Activated T-cell treated with anti-CD3 and anti-CD28 coated beads, Interleukin-2, amount 50 U/mL, for 1 hour (primary cell): ENCODE results near the gene UTS2R.
"Not testable (repeated sequence)": the region's sequence is repeated elsewhere in the genome, so short reads cannot be mapped to it uniquely, and the experiment has no call there.

ENCODE experiments used
- DNase-seq: peaks from one replicate; pipeline ENCODE4 v3.0.0-alpha.2; 2020

UTS2R gene

DNA sequence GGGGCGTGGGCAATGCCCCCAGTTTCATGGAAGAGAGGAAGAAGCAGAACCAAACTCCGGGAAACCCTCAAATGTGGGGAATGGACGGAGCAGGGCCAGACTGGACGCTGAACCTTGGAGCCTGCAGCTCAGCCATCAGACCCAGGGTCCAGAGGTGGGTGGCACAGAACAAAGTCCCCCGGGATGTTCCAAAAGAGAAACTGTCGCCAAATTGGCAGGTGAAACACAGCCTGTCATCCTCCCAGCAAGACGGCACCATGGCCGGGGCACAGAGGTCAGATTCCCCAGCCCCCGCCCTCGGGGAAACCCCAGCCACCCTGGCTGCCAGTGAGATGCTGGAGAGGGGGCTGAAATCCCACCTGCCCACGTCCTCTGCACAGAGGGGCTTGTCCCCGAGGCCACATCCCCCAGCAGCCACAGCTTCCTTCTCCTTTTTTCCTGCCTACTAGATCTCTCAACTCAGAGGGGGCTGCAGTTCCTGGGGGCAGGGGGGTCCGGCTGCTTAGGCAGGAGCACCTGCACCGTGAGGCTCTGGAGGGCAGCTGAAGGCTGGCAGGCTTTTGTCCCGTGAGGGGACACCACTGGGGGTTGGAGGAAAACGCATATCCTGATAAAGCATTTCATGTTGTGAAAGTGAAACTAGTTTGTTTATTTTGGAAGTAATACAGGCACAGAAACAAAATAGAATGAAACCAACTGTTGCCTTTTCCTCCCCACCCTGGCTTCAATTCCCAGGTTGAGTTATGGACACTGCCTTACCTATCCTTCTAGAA is 36.8 kb upstream of the UTS2R start:
- DNase-seq = peak; percentile 36

DNA sequence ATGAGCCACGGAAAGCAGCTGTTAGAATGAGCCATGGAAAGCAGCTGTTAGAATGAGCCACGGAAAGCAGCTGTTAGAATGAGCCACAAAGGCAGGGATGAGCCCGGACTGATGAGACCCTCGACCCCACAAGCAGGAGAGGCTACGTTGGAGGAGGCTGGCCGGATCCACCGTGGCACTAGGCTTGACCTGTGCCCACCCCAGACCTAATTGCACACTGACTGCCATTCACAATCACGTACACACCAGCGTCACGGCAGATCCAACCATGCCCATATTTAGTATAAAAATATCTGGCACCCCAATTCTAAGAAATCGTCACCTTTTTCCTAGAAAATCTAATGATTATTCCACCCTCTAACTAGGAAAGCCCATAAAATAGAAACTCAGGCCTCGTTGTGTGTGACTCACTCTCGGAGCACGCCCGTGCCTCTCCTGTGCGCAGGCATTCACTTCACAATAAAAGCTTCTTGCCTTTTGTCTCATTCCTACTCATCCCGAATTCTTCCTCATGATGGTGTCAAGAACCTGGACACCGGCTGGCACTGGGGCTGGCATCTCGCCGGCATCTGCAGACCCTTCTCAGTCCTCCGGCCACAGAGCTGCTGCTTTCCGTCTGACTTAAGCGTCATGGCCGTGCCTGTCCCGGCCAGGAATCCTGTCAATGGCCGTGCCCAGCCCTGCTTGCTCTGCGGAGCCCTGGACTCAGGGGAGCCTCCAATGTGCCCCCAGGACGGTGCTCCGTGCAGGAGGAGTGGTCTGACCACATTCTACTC is 32.5 kb upstream of the UTS2R start:
- DNase-seq = no peak

DNA sequence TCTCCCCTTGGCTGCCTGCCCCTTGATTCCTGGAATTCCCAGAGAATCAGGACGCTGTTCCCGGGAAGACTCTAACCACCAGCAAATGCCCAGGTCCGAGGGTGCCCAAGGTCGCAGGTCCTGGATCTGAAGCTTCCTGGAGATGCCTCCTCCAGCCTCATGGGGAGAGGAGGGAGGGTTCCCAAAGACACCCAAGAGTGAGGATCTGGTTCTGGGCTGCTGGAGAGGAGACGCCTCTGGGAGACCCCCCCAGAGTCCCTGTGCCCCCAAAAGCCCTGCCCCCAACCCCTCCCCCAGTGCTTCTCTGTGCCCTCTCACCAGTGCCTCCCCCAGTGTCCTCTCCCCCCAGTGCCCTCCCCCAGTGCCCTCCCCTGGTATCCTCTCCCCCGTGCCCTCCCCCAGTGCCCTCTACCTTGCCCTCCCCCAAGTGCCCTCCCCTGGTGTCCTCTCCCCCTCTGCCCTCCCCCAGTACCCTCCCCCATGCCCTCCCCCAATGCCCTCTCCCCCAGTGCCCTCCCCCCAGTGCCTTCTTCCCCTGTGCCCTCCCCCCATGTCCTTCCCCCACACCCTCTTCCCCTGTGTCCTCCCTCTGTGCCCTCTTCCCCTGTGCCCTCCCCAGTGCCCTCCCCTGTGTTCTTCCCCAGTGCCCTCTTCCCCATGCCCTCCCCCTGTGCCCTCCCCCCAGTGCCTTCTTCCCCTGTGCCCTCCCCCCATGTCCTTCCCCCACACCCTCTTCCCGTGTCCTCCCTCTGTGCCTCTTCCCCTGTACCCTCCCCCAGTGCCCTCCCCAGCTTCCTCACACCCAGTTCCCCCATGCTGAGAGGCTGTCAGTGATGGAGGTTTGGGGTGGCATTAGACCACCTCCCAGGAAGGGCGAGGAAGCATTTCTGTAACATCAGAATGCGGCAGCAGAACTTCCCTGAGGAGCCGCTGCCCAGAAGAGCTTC is 31.7 kb upstream of the UTS2R start:
- no peak for DNase-seq

DNA sequence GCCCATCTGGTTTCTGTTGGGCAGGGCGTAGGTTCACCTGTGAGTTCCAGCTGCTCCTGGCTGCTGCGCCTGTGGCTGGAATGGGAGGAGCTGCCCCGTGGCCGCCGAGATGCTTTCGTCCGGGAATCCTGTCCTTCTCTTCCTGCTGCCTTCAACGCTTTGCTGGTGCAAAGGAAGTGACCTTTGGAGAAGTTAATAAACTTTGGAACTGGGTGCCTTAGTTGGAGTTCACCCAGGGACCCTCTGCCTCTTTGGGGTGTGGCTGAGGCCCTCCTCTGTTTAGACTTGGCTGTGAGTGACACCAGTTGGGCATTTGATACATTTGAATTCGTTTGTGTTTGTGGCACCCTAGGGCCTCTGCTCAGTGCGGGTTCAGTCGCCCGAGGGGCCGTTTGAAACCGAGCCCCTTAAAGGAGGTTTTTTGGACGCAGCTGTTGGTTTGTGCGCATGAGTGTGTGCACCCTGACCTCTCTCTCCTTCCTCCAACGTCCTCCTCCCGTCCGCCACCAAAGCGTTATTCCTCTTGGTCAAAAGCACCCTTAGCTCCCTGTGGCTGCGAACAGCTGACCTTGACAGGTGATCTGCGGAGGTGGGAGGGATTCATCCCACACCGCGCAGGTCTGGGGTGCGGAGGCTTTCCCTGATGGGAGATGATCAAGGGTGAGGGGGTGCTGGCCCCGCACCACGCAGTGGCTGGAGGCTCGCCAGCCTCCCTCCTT is 29.0 kb upstream of the UTS2R start:
- no peak for DNase-seq

DNA sequence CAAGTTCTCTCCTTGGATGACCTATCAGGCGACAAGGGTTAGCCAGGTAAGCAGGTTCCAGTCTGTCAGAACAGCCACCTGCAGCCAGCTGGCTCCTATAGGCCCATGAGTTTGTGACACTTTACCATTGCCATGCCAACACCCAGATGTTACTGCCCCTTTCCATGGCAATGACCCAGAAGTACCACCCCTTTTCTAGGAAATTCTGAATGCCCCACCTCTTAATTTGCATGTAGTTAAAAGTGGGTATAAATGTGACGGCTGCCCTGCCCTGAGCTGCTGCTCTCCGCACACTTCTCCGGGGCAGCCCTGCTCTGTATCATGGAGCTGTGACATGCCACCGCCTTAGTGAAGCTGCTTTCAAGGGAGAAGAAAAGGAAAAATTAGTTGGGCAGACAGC is 28.0 kb upstream of the UTS2R start:
- DNase-seq = no peak

DNA sequence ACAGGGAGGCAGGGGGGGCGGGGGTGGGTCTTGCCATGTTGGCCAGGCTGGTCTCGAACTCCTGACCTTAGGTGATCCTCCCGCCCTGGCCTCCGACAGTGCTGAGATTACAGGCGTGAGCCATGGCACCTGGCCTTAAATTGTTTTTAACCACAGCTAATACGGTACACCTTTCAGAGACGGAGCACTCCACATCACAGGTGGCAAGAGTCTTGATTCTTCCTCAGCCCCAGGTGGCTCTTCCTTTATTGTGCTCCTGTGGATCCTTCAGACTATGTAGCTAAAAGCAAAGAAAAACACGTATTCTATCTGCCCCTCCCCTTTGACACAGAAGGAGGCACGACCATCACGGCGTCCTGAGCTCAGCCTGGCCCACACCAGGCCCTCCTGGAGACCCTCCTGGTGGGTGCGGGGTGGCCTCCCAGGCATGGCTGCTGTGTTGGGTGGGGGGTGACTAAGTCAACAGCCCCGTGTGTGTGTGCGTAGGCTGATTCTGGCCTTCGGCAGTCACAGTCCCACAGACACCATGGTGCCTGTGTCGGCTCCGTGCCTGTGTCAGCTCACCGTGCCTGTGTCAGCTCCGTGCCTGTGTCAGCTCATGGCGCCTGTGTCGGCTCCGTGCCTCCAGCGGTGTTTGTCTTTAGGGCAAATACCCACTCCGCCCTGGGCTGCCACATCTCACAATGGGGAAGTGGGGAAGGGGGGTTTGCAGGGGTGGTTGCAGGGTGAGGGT is 27.2 kb upstream of the UTS2R start:
- no peak for DNase-seq

DNA sequence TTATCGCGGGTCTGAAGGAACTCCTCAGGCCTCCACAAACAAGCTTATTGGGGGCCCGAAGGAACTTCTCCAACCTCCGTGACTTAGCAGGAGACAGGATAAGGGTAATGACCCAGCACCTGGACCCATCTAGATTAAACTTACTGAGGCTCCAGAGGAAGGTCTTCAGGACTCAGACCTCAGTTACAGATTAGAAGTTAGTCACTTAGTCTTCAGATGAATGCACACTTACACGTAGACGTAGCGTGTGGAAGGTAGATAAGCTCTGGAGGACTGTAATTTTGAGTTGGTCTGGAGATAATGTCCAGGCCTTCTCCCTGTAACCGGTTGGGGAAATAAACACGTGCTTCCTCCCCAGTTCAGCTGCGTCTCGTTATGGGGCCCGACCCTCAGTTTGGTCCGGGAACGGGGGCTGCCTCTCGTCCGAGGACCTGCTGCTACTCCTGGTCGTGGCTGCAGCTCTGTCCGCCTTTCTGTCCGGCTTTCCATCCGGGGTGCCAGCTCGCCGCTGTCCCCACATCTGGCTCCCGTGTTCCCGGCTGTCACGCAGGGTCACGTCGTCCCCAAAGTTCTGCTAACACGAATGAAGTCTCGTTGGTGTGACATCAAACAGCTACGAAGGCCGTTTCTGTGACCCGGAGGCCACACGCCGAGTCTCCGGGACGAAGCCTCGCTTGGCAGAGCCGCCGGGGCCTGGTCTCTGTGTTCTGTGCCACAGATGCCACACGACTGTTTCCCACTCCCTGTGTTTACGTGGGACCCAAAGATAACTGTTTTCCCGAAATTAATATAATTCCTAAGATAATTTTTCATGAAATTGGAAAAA is 26.2 kb upstream of the UTS2R start:
- DNase-seq = no peak

DNA sequence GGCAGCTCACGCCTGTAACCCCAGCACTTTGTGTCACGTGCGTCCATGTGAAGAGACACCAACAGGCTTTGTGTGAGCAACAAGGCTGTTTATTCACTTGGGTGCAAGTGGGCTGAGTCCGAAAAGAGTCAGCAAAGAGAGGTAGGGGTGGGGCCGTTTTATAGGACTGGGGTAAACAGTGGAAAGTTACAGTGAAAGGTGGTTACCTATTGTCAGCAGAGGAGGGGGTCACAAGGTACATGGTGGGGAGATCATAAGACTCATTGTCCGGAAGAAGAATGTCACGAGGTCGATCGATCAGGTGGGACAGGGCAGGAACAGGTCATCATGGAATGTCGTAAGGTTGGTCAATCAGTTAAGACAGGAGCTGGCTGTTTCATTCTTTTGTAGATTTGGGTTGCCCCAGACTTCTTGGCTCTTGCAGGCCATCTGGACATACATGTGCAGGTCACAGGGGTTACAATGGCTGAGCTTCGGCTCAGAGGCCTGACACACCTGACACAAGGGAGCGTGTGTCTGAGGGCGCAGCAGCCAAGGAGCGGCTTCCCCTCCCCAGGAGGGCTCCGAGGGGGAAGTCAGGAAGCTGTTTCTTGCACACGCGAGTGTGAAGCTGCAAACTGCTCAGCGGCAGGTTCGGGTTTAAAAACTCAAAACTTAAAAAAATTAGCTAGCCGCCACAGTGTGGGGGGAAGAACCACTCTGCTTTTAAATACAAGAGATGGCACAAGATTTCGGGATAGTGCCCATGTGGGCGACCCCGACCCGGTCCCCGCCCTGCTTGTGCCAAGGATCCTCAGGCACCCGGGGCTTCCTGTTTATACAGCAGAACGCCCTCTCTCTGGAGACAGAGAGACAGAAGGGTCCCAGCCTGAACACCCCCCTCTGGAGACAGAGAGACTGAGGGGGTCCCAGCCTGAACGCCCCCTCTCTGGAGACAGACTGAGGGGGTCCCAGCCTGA is 24.9 kb upstream of the UTS2R start:
- no peak for DNase-seq

DNA sequence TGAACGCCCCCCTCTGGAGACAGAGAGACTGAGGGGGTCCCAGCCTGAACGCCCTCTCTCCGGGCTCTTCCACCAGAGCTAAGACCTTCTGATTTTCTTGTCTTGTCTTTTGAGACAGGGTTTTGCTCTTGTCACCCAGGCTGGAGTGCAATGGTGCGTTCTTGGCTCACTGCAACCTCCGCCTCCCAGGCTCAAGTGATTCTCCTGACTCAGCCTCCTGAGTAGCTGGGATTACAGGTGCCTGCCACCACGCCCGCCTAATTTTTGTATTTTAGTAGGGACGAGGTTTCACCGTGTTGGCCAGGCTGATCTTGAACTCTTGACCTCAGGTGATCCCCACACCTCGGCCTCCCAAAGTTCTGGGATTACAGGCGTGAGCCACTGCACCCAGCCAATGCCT is 23.6 kb upstream of the UTS2R start:
- DNase-seq = not testable (repeated sequence)

DNA sequence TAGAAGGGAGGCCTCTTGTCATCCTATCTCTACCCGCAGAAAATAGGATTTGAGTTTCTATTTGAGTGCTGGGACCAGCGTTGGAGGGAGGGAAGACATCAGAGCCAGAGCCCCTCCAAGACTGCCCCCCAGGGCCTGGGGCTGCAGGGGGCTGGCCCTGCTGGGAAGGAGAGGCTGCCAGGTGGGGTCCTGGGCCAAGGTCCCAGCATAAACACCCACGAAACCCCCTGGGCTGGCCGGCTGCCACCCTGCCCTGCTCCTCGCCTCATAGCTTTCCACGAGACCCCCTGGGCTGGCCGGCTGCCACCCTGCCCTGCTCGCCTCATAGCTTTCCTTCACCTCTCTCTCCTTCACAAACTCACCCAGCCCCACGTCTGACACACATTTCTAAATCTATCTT is 23.1 kb upstream of the UTS2R start:
- no peak for DNase-seq

DNA sequence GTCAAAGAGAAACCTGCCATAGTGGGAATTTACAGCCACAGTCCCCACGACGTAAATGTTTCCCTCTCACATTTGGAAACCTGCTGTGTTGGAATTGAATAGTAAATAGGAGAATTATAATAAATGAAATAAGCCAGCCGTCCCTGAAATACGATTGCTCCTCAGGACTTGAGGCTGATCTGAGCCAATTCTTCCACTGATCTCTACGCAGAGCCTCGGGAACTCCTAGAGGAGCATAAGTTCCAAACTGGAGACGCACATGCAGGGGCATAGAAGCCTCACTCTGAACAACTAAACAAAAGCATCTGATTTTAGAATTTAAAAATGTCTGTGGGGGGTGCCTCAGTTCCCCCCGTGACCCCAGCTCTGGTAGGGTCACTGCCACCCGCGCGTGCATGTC is 22.7 kb upstream of the UTS2R start:
- no peak for DNase-seq

DNA sequence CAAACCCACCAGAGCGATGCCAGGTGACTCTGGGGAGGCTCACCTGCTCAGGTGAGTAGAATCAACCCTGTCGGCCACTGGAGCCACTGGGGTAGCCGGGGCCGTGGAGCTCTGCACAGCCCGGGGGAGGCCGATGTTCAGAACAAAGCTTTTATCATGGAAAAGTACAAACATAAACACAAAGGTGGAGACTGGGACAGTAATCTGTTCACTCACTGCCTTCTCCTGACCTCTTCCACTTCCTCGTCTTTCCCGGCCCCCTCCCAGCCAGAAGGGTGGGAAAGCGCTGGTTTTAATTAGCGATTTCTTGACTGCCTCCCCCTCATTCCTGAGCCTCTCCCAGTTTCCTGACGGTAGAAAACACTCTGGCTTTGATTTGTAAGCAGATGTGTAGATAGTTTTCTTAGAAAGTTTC is 22.3 kb upstream of the UTS2R start:
- DNase-seq = no peak

DNA sequence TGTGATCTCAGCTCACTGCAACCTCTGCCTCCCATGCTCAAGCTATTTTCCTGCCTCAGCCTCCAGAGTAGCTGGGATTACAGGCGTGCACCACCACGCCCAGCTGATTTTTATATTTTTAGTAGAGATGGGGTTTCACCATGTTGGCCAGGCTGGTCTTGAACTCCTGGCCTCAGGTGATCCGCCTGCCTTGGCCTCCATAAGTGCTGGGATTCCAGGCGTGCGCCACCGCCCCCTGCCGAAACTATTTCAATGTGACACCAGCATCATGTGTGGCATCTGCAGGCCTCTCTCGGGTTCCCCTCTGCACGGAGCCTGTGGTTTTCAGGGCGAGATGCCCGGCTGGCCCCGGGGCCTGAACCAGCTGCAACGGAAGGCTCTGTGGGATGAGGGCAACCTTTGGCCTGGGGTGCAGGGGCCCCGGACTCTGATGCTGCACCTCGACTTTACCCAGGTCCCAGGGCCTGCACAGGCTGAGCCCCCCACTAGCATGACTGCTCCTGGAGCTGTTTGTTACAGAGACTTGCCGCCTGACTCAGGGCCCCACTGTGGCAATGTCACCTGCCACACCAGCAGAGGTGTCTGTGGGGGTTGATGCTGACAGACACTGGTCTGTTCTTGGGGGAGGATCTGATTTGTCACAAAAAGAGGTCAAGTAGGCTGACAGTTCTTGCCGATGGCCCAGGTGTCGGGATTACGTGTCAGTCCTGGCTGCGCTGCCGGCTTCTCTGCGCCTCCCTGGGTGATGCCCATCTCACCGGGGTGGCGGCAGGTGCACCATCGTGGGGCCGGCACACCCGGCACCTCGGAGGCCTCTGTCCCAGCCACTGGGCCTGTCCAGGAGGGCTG is 21.2 kb upstream of the UTS2R start:
- DNase-seq = peak; percentile 48

DNA sequence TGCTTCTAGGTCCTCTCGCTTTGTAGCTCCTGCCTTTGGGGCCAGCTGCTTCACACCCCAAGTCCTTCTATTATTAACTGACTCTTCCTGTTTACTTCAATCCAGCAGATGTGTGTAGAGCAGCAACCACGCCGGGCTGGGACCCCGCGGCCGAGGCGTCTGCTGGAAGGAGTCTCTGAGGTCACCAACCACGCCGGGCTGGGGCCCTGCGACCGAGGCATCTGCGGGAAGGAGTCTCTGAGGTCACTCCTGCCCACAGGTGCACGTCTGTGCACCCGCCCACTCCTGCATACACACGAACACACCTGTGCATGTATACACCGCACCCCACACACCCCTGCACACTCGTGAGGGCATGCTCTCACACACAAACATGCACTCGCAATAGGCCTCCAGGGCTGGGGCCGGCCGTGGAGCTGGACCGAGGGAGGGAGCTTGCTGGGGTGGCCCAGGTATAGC is 20.3 kb upstream of the UTS2R start:
- no peak for DNase-seq

DNA sequence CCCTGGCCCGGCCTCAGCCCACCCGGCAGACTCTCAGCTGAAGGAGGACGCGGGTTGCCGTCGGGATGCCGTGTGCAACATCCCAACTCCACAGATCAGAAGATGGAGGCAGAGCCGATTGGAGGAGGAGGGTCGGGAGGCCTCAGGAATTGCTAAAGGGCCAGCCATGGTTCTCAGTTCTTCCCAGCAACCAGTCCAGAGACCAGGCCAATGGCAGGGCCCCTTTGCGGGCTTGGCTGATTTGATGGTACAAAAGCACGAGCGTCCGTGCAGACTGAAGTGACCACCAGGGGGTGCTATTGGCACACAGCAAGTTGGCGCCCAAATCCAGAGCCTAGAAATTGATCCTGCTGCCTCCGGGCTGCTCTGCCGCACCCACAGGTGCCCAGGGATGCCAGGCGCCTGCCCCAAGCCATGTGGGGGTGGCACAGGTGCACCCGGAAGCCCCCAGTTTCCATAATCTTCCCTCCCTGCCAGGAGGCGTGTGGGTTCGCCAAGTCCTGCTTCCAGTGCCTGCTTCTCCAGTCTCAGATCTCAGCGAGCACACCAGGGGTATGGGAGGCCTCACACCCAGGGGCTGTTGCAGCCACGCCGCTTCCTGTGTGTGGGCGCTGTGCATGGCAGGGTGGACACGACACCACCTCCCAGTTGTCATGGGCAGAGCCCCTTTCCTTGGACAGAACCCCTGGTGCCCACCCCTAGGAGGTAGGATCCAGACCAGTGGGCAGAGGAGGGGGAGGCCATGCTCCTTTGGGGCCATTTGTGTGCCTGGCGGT is 19.7 kb upstream of the UTS2R start:
- DNase-seq = peak; percentile 80

DNA sequence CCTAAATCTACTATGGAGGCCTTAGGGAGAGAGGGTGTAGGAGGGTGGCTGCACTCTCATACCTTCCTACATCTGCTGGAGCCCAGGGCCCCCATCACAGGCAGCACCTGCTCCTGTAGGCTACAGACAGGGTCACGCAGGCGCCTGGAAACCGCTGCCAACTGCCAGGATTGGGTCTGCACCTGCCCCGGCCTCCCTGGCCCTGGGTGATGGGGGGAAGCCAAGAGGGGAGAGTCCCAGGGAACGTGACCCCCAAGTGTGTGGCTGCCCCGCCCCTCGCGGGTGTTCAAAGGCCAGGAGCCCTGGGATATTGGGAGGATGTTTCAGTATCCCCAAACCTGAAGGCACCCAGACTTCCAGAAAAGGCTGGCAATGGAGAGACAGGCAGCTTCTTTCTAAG is 18.1 kb upstream of the UTS2R start:
- DNase-seq = no peak

DNA sequence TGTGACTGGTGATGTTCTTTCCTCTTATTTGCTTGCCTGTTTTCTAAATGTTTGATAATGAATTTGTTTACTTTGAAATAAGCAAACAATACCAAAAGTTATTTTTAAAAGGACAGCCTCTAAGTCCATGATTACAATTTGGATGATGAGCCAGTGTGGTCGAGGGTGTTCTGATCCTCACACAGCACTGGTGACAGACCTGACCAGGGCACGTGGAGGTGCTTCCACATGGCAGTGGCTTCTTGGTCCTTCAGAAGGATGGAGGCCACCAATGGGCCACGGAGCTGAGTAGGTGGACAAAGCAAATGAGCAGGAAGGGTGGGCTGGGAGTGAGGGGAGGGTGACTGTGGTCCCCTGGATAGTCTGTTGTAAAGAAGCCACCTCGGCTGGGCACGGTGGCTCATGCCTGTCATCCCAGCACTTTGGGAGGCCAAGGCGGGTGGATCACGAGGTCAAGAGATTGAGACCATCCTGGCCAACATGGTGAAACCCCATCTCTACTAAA is 16.7 kb upstream of the UTS2R start:
- no peak for DNase-seq
